HG02678 (cell line): Measurements from ENCODE around the gene PRICKLE2.
A peak's percentile ranks its signal among the peaks of the same experiment; 100 is the strongest.

Source experiments
- ATAC-seq: cut with Tn5 transposase; IDR thresholded peaks from one replicate; pipeline ENCODE4 v1.9.1; 2021; ENCODE audit warnings: mild to moderate bottlenecking, moderate library complexity; ENCODE audit not compliant: unreplicated experiment

Gene PRICKLE2

DNA sequence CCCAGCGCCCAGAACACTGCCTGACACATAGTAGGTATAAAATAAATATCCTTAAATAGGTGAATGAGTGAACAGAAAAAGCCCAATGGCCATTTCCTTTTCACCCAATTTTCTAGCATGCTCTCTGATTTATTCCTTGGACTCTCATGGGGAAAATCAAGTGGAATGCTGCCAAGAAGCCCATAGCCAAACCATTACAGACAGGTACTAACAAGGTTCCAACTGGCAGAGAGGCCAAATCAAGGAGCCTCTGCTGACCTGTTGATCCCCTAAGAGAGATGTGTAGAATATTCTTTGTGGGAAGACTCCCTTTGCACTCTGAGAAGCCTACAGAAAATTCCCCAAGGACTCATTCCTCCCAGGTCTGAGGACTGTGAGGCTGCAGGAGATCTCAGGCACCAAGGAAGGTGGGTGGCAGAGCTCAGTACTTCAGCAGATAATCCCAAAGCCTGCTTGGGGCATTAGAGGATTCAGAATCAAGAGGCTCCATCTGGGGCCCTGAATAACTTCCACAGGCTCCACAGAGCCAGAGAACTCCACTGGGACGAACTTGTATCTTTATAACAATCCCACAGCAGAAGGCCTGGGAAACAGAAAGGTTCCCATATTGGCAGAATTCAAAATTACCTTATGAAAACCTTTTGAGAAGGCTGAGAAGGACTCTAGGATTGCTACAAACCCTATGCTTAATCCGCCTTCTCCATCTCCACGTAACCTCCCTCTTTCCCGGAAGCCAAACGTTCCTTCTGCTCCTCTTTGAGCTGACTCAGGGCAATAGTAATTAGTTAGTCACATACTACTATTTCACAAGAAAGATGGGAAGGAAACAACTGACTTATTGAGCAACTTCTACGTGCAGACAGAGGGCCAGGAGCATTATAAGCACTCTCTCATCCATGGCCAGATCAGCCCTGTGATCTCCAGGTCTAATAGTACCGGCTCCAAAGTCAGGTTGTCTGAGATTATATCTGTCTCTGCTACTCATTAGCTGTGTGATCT, 34.5 kb downstream of the PRICKLE2 start:
- ATAC-seq: no peak

GRCh38 chr3:64188810-64189560, 36.3 kb downstream of the PRICKLE2 start:
- ATAC-seq: no peak

- no peak for ATAC-seq
These were observed 38.0 kb downstream of the PRICKLE2 start for GRCh38 chr3:64187065-64187959.

- ATAC-seq: no peak
These were observed 38.6 kb downstream of the PRICKLE2 start for GRCh38 chr3:64186667-64187064.

DNA sequence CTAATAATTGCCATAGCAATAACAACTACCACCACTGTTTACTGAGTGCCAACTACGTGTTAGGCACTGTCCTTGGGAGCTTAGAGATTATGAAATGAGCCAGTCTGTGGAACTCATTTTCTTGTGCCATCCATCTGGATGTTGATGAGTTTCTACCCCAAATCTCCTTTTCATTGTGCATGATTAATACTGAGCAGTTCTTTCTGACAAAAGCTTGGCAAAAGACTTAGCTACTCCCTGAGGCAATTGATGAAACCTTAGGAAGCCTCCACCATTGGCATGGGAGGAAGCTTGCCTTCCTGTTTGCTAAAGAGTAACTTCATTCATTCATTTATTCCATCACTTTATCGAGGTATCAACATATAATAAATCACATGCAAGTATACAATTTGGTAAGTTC, 39.8 kb downstream of the PRICKLE2 start:
- ATAC-seq: no peak

DNA sequence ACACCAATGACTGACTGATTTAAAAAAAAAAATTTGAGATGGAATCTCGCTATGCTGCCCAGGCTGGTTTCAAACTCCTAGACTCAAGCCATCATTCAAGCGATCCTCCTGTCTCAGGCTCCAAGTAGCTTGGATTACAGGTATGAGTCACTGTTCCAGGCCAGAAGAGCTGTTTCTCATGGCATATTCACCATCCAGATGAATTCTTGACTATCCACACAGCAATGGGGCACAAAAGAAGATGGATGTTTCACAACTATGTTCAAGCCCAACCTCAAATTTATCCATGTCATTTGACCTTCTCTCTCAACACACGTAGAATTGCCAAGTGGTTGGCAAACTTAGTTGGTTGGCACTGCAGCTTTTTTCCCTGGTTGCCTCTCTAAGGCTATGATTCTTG, 40.6 kb downstream of the PRICKLE2 start:
- ATAC-seq: no peak

GRCh38 chr3:64179860-64180259, 45.4 kb downstream of the PRICKLE2 start:
- no peak for ATAC-seq

DNA sequence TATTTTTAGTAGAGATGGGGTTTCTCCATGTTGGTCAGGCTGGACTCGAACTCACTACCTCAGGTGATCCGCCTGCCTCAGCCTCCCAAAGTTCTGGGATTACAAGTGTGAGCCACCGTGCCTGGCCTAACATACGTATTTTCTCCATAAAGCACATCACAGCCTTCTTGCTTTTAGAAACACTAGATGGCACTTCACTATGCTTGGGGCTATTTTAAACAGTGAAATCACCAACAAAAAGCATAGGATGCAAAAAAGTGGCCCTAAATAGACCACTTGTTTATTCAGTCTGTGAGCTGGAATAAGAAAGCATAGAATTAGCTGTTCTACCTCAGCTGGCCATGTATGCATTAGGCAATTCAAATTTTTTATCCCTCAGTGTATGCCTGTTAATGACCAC, 46.0 kb downstream of the PRICKLE2 start:
- ATAC-seq: no peak

- no peak for ATAC-seq
These were observed 46.8 kb downstream of the PRICKLE2 start for GRCh38 chr3:64178419-64178818.

GRCh38 chr3:64176461-64176996, 48.7 kb downstream of the PRICKLE2 start:
- no peak for ATAC-seq

DNA sequence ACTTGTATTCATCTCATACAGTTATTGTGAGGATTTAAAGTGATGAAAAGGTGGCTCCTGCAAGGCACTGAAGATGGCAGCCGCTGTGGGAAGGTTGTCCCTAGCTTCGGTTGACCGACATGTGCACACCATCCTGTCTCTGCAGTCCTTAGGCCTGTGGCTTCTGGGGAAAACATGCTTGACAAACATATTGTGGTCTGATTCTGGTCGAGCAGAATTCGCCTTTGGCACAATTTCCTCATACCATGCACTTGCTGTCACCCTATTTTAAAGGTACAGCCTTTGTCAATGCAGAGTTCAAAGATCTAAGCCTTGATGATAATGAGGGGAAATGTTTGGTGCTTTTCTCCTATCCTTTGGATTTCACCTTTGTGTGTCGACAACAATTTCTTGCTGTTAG, 50.9 kb downstream of the PRICKLE2 start:
- ATAC-seq: no peak

- no peak for ATAC-seq
These were observed 51.7 kb downstream of the PRICKLE2 start for GRCh38 chr3:64173563-64173962.

DNA sequence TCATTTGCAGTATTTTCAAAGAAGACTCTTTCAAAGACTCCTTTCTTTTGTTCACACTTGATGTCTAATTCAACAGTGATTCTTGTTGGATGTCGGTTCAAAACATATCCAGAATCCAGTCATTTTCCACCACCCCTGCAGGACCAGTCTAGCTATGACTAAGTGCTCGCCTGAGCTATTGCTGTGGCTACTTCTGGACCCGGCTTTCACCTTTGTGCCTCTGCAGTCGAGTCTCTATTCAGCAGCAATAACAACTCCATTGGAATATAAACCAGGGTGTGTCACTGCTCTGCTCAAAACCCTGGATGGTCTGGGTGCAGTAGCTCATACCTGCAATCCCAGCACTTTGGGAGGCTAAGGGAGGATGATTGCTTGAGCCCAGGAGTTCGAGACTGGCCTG, 55.0 kb downstream of the PRICKLE2 start:
- no peak for ATAC-seq

GRCh38 chr3:64167868-64168267, 57.4 kb downstream of the PRICKLE2 start:
- no peak for ATAC-seq

DNA sequence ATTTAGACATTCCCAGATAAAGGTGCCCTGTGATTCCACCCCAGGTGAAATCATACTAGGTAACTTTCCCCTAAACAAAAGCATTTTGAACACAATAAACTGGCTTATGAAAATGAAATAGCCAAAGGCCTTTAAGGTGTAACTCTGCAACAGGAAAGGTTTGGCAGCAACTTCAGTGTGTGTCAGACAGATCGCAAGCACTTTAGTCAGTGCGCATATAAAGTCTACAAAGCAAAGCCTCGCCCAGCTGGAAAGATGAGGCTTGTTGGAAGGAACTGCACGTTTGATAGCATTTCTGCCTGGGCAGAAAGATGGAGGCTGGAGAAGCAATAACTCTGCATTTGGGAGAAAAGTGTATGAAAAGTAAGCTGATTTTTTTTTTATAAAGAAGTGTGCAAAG, 57.9 kb downstream of the PRICKLE2 start:
- no peak for ATAC-seq

- ATAC-seq: no peak
These were observed 58.6 kb downstream of the PRICKLE2 start for GRCh38 chr3:64166584-64167162.

- ATAC-seq: no peak
These were observed 60.9 kb downstream of the PRICKLE2 start for GRCh38 chr3:64164349-64164748.

DNA sequence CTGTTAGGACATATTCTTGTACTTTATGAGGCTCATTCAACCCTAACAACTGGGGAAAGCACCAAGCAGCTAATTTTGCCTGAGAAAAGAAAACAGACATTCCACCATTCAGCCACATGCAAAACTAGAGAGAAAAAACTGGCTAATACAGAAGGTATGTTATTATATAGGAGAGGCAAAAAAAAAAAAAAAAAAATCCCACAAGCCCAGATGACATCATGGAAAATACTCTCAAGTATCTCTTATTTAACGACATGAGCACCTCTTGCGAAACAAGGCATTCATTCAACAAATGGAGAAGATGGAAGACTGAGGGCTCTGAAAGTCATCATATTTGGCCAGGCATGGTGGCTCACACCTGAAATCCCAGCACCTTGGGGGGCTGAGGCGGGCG, 61.5 kb downstream of the PRICKLE2 start:
- peak; percentile 57 for ATAC-seq

DNA sequence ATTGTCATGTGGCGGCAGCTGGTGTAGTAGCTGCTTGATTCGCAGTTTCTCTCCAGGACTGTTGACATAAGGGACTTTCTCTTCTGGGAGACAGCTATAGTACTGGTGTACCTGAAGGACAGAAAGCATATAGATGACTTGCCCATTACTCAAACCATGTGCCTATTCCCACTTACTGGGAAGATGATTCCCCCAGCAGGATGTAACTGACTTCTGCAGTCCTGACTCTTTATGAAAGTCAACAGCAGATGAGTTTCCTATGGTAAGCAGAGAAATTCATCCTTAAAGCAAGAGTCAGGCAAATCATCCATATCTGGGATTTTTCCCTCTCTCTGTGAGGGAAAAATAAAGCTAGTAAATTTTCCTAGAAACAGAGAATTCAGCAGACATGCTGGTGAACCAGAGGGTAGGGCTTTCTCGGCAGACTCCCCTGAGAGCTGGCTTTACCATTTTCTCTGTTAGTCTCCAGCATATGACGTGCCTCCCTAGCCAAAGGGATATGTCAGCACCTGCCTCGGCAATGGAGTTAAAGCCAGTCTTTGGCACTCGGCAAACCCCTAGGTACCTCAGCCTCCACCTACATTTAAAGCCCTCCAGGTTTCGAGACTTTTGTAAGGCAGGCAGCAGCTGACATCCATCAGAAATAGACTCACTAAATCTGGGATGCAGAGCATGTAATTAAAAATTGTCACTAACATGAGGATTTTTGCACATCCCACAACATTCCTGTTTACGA, 62.1 kb downstream of the PRICKLE2 start:
- ATAC-seq: peak; percentile 32
